ENCODE results near the gene OTULIN.

OTULIN gene

GRCh38 chr5:14627270-14627669, 37.2 kb upstream of the OTULIN start:
- Histone ChIP-seq H3K27ac (replicated peaks) (no peak overlapping the region), H3K4me3 (replicated peaks; ENCODE audit: insufficient read depth, low read length) (no peak overlapping the region), H3K27me3 (ENCODE audit: insufficient read depth, poor library complexity, severe bottlenecking) (no peaks in the 10 kb centered on the region)
- TF ChIP-seq CTCF (IDR thresholded peaks at IDR 0.05; ENCODE audit: insufficient read depth, low read length) (no peak), GABPA (IDR thresholded peaks at IDR 0.05; ENCODE audit: low read depth) (no peak), REST (IDR thresholded peaks at IDR 0.05; ENCODE audit: insufficient replicate concordance, low read depth) (no peak), POLR2AphosphoS5 (IDR thresholded peaks at IDR 0.05; ENCODE audit: low read depth) (no peak), SPI1 (IDR thresholded peaks at IDR 0.05; ENCODE audit: borderline replicate concordance, low read depth) (no peak)
- no peak for DNase-seq (ENCODE audit: low read depth in 1 of 2, low spot score in 1 of 2)

- TF ChIP-seq POLR2AphosphoS5 (IDR thresholded peaks at IDR 0.05; ENCODE audit: low read depth): no peak
- no peak for TF ChIP-seq GABPA (IDR thresholded peaks at IDR 0.05; ENCODE audit: low read depth)
- no peak for TF ChIP-seq SPI1 (IDR thresholded peaks at IDR 0.05; ENCODE audit: borderline replicate concordance, low read depth)
- TF ChIP-seq CTCF (IDR thresholded peaks at IDR 0.05; ENCODE audit: insufficient read depth, low read length): no peak
- peak; percentile 98 for TF ChIP-seq REST (IDR thresholded peaks at IDR 0.05; ENCODE audit: insufficient replicate concordance, low read depth)
- no peak overlapping the region for H3K27ac ChIP-seq (replicated peaks)
- H3K27me3 ChIP-seq (ENCODE audit: insufficient read depth, poor library complexity, severe bottlenecking): no peaks in the 10 kb centered on the region
- peak; percentile 21 to 35 for DNase-seq (ENCODE audit: low read depth in 1 of 2, low spot score in 1 of 2)
- no peak overlapping the region for H3K4me3 ChIP-seq (replicated peaks; ENCODE audit: insufficient read depth, low read length)
These were observed 36.2 kb upstream of the OTULIN start for GRCh38 chr5:14628346-14628745.

GRCh38 chr5:14630671-14631070, 33.8 kb upstream of the OTULIN start:
- Histone ChIP-seq H3K27ac (replicated peaks) (no peak overlapping the region), H3K27me3 (ENCODE audit: insufficient read depth, poor library complexity, severe bottlenecking) (no peaks in the 10 kb centered on the region), H3K4me3 (replicated peaks; ENCODE audit: insufficient read depth, low read length) (no peak overlapping the region)
- no peak for DNase-seq (ENCODE audit: low read depth in 1 of 2, low spot score in 1 of 2)
- TF ChIP-seq GABPA (IDR thresholded peaks at IDR 0.05; ENCODE audit: low read depth) (no peak), SPI1 (IDR thresholded peaks at IDR 0.05; ENCODE audit: borderline replicate concordance, low read depth) (no peak), POLR2AphosphoS5 (IDR thresholded peaks at IDR 0.05; ENCODE audit: low read depth) (no peak), REST (IDR thresholded peaks at IDR 0.05; ENCODE audit: insufficient replicate concordance, low read depth) (no peak), CTCF (IDR thresholded peaks at IDR 0.05; ENCODE audit: insufficient read depth, low read length) (no peak)

All from HL-60 (cell line).